ENCODE results near the gene MSLN.
A peak's percentile ranks its signal among the peaks of the same experiment; 100 is the strongest.

Gene MSLN

GRCh38 chr16:728890-729744 lies 31.4 kb upstream of the MSLN start:
- DNase-seq (ENCODE audit: extremely low spot score), result no peak
- TF ChIP-seq CTCF (IDR thresholded peaks at IDR 0.05; ENCODE audit: control extremely low read depth, extremely low read depth, low read depth, missing control alignments), result no peak
- ChIA-PET CTCF (interaction anchor here (1.3 to 2.1 kb wide), 3 partner anchors 8 to 56 kb away, joined by 4 to 11 read pairs (median 6); partner anchors contain the start of gene ANTKMT), POLR2A (no interaction called here)

DNA sequence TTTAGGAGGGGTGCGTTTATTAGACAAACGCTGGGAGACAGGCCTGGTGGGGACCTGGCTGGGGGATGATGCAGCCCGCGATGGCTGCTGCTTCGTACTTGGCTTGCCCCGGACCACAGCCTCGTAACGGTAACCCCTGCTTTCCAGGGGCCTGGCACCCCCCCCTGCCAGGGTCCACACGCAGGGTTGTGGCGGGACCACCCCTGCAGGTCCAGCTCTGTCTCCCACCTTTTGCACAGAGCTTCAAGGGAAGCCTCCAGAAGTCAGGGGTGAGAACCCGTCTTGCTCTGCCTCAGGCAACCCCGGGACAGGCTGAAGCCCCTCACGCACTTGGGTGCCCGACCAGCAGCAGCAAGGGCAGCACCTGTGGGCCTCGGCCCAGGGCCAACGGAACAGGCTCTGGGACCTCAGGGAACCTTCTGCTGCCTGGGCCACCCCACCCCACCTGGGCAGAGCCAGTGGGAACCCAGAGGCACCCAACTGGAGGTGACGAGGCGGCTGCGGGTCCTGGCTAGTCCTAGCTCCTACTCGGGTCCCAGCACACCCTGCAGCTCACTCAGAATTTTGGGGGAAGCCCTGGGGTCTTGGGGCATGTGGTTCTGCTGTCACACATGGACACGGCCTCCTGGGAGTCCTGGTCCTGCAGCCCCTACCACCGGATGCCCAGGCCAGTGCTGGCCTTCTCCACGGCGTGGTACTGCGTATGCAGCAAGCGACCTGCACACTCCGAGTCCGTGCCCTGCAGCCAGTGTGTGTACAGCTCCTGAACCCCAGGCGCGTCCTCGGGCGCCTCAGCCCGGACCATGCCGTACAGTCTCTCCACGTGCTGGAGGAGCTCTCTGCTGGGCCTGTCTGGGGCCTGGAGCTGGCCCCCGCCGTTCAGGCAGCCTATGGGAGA lies 30.5 kb upstream of the MSLN start:
- CTCF ChIA-PET, result interaction anchor here (1.3 to 2.1 kb wide), 4 partner anchors 9 to 55 kb away, joined by 4 to 11 read pairs (median 6); partner anchors contain the start of genes ANTKMT and CIAO3

DNA sequence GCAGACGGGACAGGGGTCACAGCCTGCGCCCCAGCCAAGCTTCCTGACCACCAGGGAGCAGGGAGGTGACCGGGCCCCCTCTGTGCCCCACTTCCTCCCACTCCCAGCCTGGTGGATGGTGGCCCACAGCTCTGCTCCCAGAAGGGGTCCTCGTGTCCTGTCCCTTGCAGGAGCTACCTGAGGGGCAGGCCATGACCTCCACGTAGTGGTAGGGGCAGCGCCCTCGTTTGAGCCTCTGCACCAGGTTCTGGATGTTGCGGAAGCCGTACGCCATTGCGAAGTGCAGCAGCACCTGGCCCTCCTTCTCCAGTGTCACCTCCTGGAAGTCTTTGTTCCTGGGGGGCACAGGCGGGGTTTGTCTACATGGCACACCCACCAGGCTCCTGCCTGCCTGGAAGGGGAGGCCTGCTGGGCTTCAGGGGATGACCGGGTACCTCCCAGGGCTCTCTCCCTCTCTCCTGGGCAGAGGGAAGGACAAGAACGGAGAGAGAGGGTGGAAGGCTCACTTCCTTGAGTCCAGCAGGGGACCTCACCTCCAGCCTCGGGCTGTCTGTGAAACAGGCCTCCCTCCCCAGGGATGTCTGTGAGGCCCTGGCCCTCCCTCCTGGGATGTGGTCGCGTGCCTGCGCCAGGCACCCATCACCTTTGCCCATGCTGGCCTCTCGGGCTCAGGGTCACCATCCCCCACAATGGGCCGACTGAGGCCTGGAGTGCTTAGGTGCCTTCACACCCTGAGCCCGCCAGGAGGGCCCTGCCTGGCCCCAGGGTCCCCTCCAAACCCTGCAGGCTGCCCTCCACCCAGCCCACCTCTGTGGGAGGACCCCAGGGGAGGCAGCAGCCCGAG lies 29.6 kb upstream of the MSLN start:
- CTCF ChIA-PET, result interaction anchor here (0.8 to 2.1 kb wide), 7 partner anchors 8 to 54 kb away, joined by 3 to 11 read pairs (median 4); partner anchors contain the start of genes ANTKMT, CIAO3 and METRN
- no peak for DNase-seq (ENCODE audit: extremely low spot score)
- no peak for TF ChIP-seq CTCF (IDR thresholded peaks at IDR 0.05; ENCODE audit: control extremely low read depth, extremely low read depth, low read depth, missing control alignments)
- POLR2A ChIA-PET, result no interaction called here

More for the DNA sequence above, 30.5 kb upstream of the MSLN start:
- POLR2A ChIA-PET, result no interaction called here
- TF ChIP-seq CTCF (IDR thresholded peaks at IDR 0.05; ENCODE audit: control extremely low read depth, extremely low read depth, low read depth, missing control alignments), result no peak
- DNase-seq (ENCODE audit: extremely low spot score), result no peak

- CTCF ChIA-PET, result interaction anchor here (0.8 to 1.0 kb wide), 2 partner anchors 8 to 10 kb away, joined by 3 read pairs; partner anchors contain the start of gene CIAO3
- POLR2A ChIA-PET, result no interaction called here
- TF ChIP-seq CTCF (IDR thresholded peaks at IDR 0.05; ENCODE audit: control extremely low read depth, extremely low read depth, low read depth, missing control alignments), result no peak
- DNase-seq (ENCODE audit: extremely low spot score), result no peak
These were observed 28.2 kb upstream of the MSLN start for GRCh38 chr16:732332-732731.

- ChIA-PET CTCF (interaction anchor here (0.9 kb wide), 1 partner anchor 18 kb away, joined by 3 read pairs; no protein-coding TSS in a partner anchor), POLR2A (no interaction called here)
- no peak for DNase-seq (ENCODE audit: extremely low spot score)
These were observed 27.6 kb upstream of the MSLN start for GRCh38 chr16:732936-733335.

More at GRCh38 chr16:732936-733335, 27.6 kb upstream of the MSLN start:
- TF ChIP-seq CTCF (IDR thresholded peaks at IDR 0.05; ENCODE audit: control extremely low read depth, extremely low read depth, low read depth, missing control alignments), result peak; percentile 12
